Cardiac muscle cell (in vitro differentiated cells and primary cell): Measurements from ENCODE around the gene CNTNAP2. TPM values are rescaled to one million over a fixed set of nuclear protein-coding genes. Genes with fewer than 3 reads are reported as not detected.
A peak's percentile ranks its signal among the peaks of the same experiment; 100 is the strongest.

Source experiments
- DNase-seq, 2 donors: peaks; one replicate each; pipeline versions ENCODE4 v3.0.0 to v3.0.0-alpha.2; 2010 to 2017; ENCODE audit warnings: low read depth in 1 of 2, low spot score in 1 of 2
- H3K27ac ChIP-seq: fragments of 200-600 bp; sonication (generic); 2 replicates; pipeline ENCODE4 v1.5.1; 2016
- H3K27me3 ChIP-seq: fragments of 200-600 bp; sonication (generic); 2 replicates; pipeline ENCODE4 v1.6.0; 2016; ENCODE audit warnings: control low read depth
- H3K36me3 ChIP-seq: fragments of 200-600 bp; sonication (generic); 2 replicates; pipeline ENCODE4 v1.5.1; 2016; ENCODE audit warnings: control low read depth
- H3K4me1 ChIP-seq: fragments of 200-600 bp; sonication (generic); 2 replicates; pipeline ENCODE4 v1.8.1; 2017; ENCODE audit warnings: low read depth, mild to moderate bottlenecking, mixed run types
- H3K4me3 ChIP-seq: fragments of 200-600 bp; sonication (generic); 2 replicates; pipeline ENCODE4 v1.5.1; 2016; ENCODE audit warnings: mild to moderate bottlenecking
- H3K9me3 ChIP-seq: fragments of 200-600 bp; sonication (generic); 2 replicates; pipeline ENCODE4 v1.5.1; 2017; ENCODE audit warnings: low read depth, mild to moderate bottlenecking, control low read depth
- polyA plus RNA-seq: library from polyadenylated mRNA; unstranded; fragments of >200 nt; fragmentation: Nextera tagmentation; extraction: Ambion mirVana; gene quantifications from 2 replicates; pipeline ENCODE4 v1.2.1, GENCODE V29; 2016
- total RNA-seq: library from RNA; depleted of rRNA; stranded (reverse); fragments of >200 nt; gene quantifications from 2 replicates; pipeline ENCODE4 v1.2.3, GENCODE V29; 2016
- TF ChIP-seq, protein P1 (sequence below): IDR thresholded peaks from 2 replicates; pipeline ENCODE4 v1.5.1; 2012; ENCODE audit warnings: low read depth, mild to moderate bottlenecking, low read length

Gene CNTNAP2
- total and polyA plus RNA-seq, 2 experiments from 2014 or later: 4.8 to 5.1 TPM

DNA sequence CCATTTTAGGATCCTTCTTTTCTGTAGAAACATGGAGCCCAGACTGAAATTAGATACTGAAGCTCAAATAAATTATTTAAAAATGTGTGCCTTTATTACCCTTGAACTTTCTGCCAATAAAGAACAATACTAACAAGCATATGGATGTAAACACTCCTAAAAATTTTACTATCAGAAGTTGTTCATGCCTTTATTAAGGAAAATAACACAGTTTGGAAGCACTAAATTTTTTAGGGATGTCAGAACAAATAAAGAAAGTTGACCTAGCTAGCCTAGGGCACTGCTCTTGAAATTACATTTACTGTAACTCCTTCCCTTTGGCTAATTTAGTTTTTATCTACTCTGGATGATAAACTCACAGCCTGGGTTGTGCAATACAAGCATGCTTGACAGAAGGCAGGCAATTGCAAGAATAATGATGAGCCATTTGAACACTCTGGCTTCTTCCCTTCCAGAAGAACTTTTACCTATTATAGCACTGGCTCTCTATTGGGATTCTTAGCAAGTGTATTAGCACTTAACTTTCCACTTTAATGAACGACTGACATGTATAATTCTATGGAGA is 2122.2 kb downstream of the CNTNAP2 start:
- H3K4me1 ChIP-seq: no peaks in the 10 kb centered on the region
- no peaks in the 10 kb centered on the region for H3K27me3 ChIP-seq
- H3K9me3 ChIP-seq: no peaks in the 10 kb centered on the region
- no peak overlapping the region for H3K27ac ChIP-seq
- peak in 1 of 2 donors; percentile 42 for DNase-seq
- H3K36me3 ChIP-seq: no peaks in the 10 kb centered on the region
- TF ChIP-seq, protein P1, sequence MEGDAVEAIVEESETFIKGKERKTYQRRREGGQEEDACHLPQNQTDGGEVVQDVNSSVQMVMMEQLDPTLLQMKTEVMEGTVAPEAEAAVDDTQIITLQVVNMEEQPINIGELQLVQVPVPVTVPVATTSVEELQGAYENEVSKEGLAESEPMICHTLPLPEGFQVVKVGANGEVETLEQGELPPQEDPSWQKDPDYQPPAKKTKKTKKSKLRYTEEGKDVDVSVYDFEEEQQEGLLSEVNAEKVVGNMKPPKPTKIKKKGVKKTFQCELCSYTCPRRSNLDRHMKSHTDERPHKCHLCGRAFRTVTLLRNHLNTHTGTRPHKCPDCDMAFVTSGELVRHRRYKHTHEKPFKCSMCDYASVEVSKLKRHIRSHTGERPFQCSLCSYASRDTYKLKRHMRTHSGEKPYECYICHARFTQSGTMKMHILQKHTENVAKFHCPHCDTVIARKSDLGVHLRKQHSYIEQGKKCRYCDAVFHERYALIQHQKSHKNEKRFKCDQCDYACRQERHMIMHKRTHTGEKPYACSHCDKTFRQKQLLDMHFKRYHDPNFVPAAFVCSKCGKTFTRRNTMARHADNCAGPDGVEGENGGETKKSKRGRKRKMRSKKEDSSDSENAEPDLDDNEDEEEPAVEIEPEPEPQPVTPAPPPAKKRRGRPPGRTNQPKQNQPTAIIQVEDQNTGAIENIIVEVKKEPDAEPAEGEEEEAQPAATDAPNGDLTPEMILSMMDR: no peak
- H3K4me3 ChIP-seq: no peak overlapping the region

DNA sequence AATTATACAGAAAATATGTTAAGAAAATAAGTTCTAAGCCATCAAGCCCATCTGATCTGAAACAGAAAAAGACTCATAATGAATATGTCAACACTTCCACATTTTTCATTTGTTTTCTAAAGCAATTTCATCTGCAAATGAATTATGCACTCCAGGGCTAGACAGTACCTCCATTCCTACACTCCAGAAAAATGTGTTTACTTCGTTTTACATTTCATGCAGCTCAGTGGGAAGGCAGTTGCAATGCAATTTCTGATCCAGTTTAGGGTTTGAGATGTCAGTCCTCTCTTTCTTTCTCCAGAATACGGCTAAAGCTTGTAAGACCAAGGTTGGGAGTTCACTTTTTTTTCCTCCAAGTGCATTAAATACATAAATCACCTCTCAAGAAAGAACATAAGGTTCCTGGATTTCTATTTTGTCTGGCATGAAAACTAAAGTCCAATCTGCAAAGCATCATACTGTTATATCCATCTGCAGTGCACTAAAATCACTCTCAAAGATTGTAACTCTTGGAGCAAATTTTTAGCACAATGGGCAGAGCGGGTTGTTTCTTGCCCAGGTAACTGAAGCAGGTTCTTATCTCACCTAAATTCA is 2125.2 kb downstream of the CNTNAP2 start:
- Histone ChIP-seq H3K27me3 (no peaks in the 10 kb centered on the region), H3K36me3 (no peaks in the 10 kb centered on the region), H3K4me3 (no peak overlapping the region), H3K4me1 (no peaks in the 10 kb centered on the region), H3K27ac (no peak overlapping the region), H3K9me3 (no peaks in the 10 kb centered on the region)
- TF ChIP-seq, protein P1: no peak
- DNase-seq: no peak

DNA sequence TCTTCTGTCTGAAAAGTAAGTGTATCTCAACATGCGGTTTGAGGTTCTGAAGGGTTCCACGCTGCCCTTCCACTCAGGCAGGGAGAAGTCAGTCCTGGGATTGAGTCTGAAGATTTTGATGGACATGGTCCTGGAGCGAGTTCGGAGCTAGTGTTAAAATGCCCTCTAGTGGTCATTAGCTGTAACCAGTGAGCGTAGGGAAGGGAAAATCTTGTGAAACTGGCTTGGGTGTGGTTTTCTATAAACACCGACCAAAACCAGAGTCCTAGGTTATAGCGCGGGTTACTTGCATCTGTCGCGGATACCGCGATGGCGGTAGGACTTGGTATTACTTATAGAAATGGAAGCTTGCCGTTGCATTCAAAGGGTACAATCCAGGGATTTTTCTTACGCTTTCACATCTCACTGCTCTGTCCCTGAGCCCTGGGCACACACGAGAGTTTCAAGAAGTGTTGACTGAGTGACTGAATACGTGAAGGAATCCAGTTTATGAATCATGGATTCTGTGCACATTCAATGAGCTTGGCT is 2125.8 kb downstream of the CNTNAP2 start:
- H3K9me3 ChIP-seq: no peaks in the 10 kb centered on the region
- peak; percentile 68 to 74 for DNase-seq

DNA sequence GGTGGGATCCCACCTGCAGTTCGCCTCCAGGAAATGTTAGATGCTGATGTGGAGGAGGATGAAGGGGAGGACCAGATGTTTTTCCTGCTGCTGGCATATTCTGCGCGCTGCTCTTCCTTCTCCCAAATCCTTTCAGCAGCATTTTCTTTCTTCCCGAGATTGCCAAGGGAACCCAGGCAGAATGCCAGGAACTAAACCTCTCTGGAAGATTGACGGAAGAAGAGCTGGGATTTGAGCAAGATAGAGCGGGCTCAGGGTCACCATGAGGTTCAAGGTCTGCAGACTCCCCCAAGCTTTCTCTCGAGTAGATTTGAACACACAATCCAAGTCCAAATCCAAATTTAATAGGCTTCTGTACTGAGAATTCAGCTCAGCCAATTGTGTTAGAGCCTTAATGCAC is 2128.8 kb downstream of the CNTNAP2 start:
- Histone ChIP-seq H3K36me3 (no peaks in the 10 kb centered on the region), H3K27me3 (no peaks in the 10 kb centered on the region), H3K9me3 (no peaks in the 10 kb centered on the region), H3K4me3 (no peak overlapping the region), H3K27ac (no peak overlapping the region), H3K4me1 (no peaks in the 10 kb centered on the region)
- no peak for DNase-seq
- TF ChIP-seq, protein P1: no peak

More for the DNA sequence above, 2125.8 kb downstream of the CNTNAP2 start:
- Histone ChIP-seq H3K4me3 (no peak overlapping the region), H3K27me3 (no peaks in the 10 kb centered on the region), H3K36me3 (no peaks in the 10 kb centered on the region), H3K4me1 (no peaks in the 10 kb centered on the region), H3K27ac (no peak overlapping the region)
- TF ChIP-seq, protein P1: peak; percentile 88

DNA sequence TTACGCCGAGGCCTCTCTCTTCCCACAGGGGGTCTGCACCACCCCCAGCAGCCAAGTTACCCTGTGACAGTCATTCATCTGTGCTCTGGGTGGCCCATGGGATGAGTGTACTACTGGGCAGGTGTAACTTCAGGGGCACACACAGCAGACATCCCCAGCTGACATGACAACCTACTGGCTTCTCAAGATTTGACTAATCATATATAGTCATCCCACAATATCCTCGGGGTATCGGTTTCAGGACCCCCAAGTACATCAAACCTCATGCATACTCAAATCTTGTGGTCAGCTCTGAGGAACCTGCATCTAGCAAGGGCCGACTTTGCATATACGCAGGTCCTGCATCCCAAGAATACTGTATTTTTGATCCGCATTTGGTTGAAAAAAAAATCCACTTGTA is 2137.0 kb downstream of the CNTNAP2 start:
- Histone ChIP-seq H3K27me3 (no peaks in the 10 kb centered on the region), H3K9me3 (no peaks in the 10 kb centered on the region), H3K36me3 (no peaks in the 10 kb centered on the region), H3K4me1 (no peaks in the 10 kb centered on the region), H3K27ac (no peak overlapping the region), H3K4me3 (no peak overlapping the region)
- DNase-seq: no peak
- TF ChIP-seq, protein P1: no peak
